HCT116 (cell line): Measurements from ENCODE around the gene EML1. TPM values are rescaled to one million over a fixed set of nuclear protein-coding genes. Genes with fewer than 3 reads are reported as not detected.

Source experiments
- ATAC-seq: fragments of 200-7000 bp; cut with Tn5 transposase; 2 replicates; pipeline ENCODE4 v1.9.1; 2020; ENCODE audit warnings: mild to moderate bottlenecking, moderate library complexity
- BruUV-seq: library from RNA; stranded (reverse); fragments of 400-500 nt; replicated peaks from 2 replicates; lab custom pipeline; 2021; lab: Mats Ljungman, UMichigan
- CTCF ChIA-PET: fragments of 300-600 bp; sonication (Branson Sonifier 250); formaldehyde crosslinking; loops from one replicate; lab custom pipeline; 2021; ENCODE audit warnings: antibody characterized with exemption; lab: Charles Lee
- POLR2A ChIA-PET: fragments of 300-600, 350-600 bp; sonication (Branson Sonifier 250); formaldehyde crosslinking; loops from one replicate; lab custom pipeline; 2021; ENCODE audit warnings: antibody characterized with exemption; lab: Charles Lee
- RAD21 ChIA-PET, 2 experiments: fragments of 300-600 bp; sonication (Branson Sonifier 250); formaldehyde crosslinking; loops; one replicate each; lab custom pipeline; 2023; ENCODE audit warnings: low total read pairs in 2 of 2; ENCODE audit not compliant: uncharacterized antibody in 2 of 2, unreplicated experiment in 2 of 2, low non-redundant PET in 1 of 2; lab: Charles Lee
- DNase-seq: peaks from one replicate; pipeline ENCODE4 v3.0.0-alpha.2; 2010; ENCODE audit warnings: low read depth, low spot score
- H2AFZ ChIP-seq: fragments of 200-600 bp; shearing (Covaris generic), sonication (generic); 2 replicates; pipeline ENCODE4 v1.6.1; 2017; ENCODE audit warnings: low read depth, mixed run types, mixed read lengths, antibody characterized with exemption, low read length; ENCODE audit not compliant: poor library complexity, severe bottlenecking
- H3K27ac ChIP-seq: 2 replicates; pipeline ENCODE4 v1.5.1; 2012; ENCODE audit warnings: low read depth, low read length
- H3K27me3 ChIP-seq: fragments of 200-600 bp; sonication (generic); 2 replicates; pipeline ENCODE4 v1.6.1; 2016; ENCODE audit warnings: mixed run types, low read length, mixed read lengths; ENCODE audit not compliant: insufficient read depth
- H3K36me3 ChIP-seq, 2 experiments: fragments of 200-500 bp in 1 of 2; fragments of 200-600 bp in 1 of 2; sonication (Bioruptor generic) in 1 of 2; sonication (generic) in 1 of 2; 2 replicates each; pipeline versions ENCODE4 v1.5.1 to v1.6.1; 2014 to 2016; ENCODE audit warnings: low read length in 2 of 2, inconsistent platforms in 1 of 2, mixed read lengths in 1 of 2, mixed run types in 1 of 2; ENCODE audit not compliant: insufficient read depth in 2 of 2, control insufficient read depth in 1 of 2
- H3K4me1 ChIP-seq, 2 experiments: fragments of 200-600 bp in 1 of 2; sonication (generic) in 1 of 2; 2 replicates each; pipeline versions ENCODE4 v1.5.1 to v1.6.1; 2012 to 2017; ENCODE audit warnings: low read length in 2 of 2, inconsistent platforms in 1 of 2, mild to moderate bottlenecking in 1 of 2, mixed read lengths in 1 of 2, mixed run types in 1 of 2, moderate library complexity in 1 of 2; ENCODE audit not compliant: insufficient read depth in 2 of 2, control insufficient read depth in 1 of 2
- H3K4me2 ChIP-seq: fragments of 200-600 bp; sonication (generic); 2 replicates; pipeline ENCODE4 v1.6.1; 2017; ENCODE audit warnings: mixed run types, low read length, mixed read lengths
- H3K4me3 ChIP-seq, 2 experiments: fragments of 200-600 bp in 1 of 2; sonication (generic) in 1 of 2; replicated peaks in 1 of 2; 2 replicates each; pipeline ENCODE4 v1.5.1; 2011 to 2016; ENCODE audit warnings: low read length in 2 of 2, control low read depth in 1 of 2, low read depth in 1 of 2, mild to moderate bottlenecking in 1 of 2, mixed read lengths in 1 of 2, mixed run types in 1 of 2
- H3K79me2 ChIP-seq: fragments of 200-600 bp; sonication (generic); 2 replicates; pipeline ENCODE4 v1.6.1; 2017; ENCODE audit warnings: mild to moderate bottlenecking, mixed run types, low read length, moderate library complexity, mixed read lengths; ENCODE audit not compliant: insufficient read depth
- H3K9ac ChIP-seq: fragments of 200-600 bp; sonication (generic); 2 replicates; pipeline ENCODE4 v1.6.1; 2016; ENCODE audit warnings: low read length, mixed read lengths
- H3K9me2 ChIP-seq: fragments of 200-600 bp; sonication (generic), shearing (Covaris generic); 2 replicates; pipeline ENCODE4 v1.6.1; 2017; ENCODE audit warnings: mixed run types, mild to moderate bottlenecking, moderate library complexity; ENCODE audit not compliant: insufficient read depth
- H3K9me3 ChIP-seq, 2 experiments: fragments of 200-500 bp in 1 of 2; fragments of 200-600 bp in 1 of 2; sonication (Bioruptor generic) in 1 of 2; sonication (generic) in 1 of 2; 2 replicates each; pipeline ENCODE4 v1.6.1; 2014 to 2017; ENCODE audit warnings: low read length in 2 of 2, mixed read lengths in 2 of 2, inconsistent platforms in 1 of 2, low read depth in 1 of 2, mild to moderate bottlenecking in 1 of 2, mixed run types in 1 of 2, moderate library complexity in 1 of 2; ENCODE audit not compliant: control insufficient read depth in 1 of 2, insufficient read depth in 1 of 2
- H4K20me1 ChIP-seq: fragments of 200-600 bp; sonication (generic), shearing (Covaris generic); 2 replicates; pipeline ENCODE4 v1.6.1; 2017; ENCODE audit warnings: mixed run types, mild to moderate bottlenecking, moderate library complexity; ENCODE audit not compliant: insufficient read depth
- CEBPB ChIP-seq: IDR thresholded peaks from 2 replicates; pipeline ENCODE4 v1.6.1; 2012; ENCODE audit warnings: low read depth
- EGR1 ChIP-seq: IDR thresholded peaks from 2 replicates; pipeline ENCODE4 v1.6.1; 2012; ENCODE audit warnings: low read depth
- ELF1 ChIP-seq: IDR thresholded peaks from 2 replicates; pipeline ENCODE4 v1.6.1; 2012; ENCODE audit warnings: low read depth, borderline replicate concordance
- EZH2 ChIP-seq: fragments of 200-600 bp; sonication (generic); IDR thresholded peaks from 2 replicates; pipeline ENCODE4 v1.6.1; 2017; ENCODE audit warnings: antibody characterized with exemption, mixed run types
- EZH2phosphoT487 ChIP-seq: fragments of 200-600 bp; IDR thresholded peaks from 2 replicates; pipeline ENCODE4 v1.6.1; 2018; ENCODE audit warnings: antibody characterized with exemption, borderline replicate concordance
- FOSL1 ChIP-seq: IDR thresholded peaks from 2 replicates; pipeline ENCODE4 v1.6.1; 2012; ENCODE audit warnings: low read depth
- JUND ChIP-seq: IDR thresholded peaks from 2 replicates; pipeline ENCODE4 v1.6.1; 2012
- POLR2A ChIP-seq: IDR thresholded peaks from 2 replicates; pipeline ENCODE4 v1.7.0; 2011; ENCODE audit warnings: borderline replicate concordance; ENCODE audit not compliant: insufficient read depth, insufficient read length; ENCODE audit errors: extremely low read depth
- POLR2AphosphoS5 ChIP-seq: IDR thresholded peaks from 2 replicates; pipeline ENCODE4 v1.6.1; 2011; ENCODE audit warnings: mild to moderate bottlenecking, low read depth, low read length, moderate library complexity
- SP1 ChIP-seq: IDR thresholded peaks from 2 replicates; pipeline ENCODE4 v1.6.1; 2012; ENCODE audit warnings: low read depth
- SRF ChIP-seq: IDR thresholded peaks from 2 replicates; pipeline ENCODE4 v1.6.1; 2012; ENCODE audit warnings: low read depth
- YY1 ChIP-seq: IDR thresholded peaks from 2 replicates; pipeline ENCODE4 v1.6.1; 2011; ENCODE audit warnings: low read length, low read depth, moderate library complexity, mild to moderate bottlenecking; ENCODE audit not compliant: insufficient replicate concordance; ENCODE audit errors: extremely low read depth
- ZFX ChIP-seq: fragments of 450-650 bp; IDR thresholded peaks from 2 replicates; pipeline ENCODE4 v1.6.1; 2017
- ZNF274 ChIP-seq: fragments of 200-500 bp; sonication (Bioruptor generic); IDR thresholded peaks from 2 replicates; pipeline ENCODE4 v1.6.1; 2014; ENCODE audit warnings: mild to moderate bottlenecking, low read depth, low read length, inconsistent platforms
- intact Hi-C: fragments of 100-400 bp; cut with micrococcal nuclease; formaldehyde crosslinking; loops from 2 replicates; pipeline ENCODE4 v1.10.0; 2022
- total RNA-seq: library from RNA; stranded (reverse); gene quantifications from one replicate; pipeline ENCODE4 v1.2.1, GENCODE V29; 2021; ENCODE audit not compliant: unreplicated experiment
- TF ChIP-seq, protein P1 (sequence below): IDR thresholded peaks from 2 replicates; pipeline ENCODE4 v1.6.1; 2011; ENCODE audit warnings: mild to moderate bottlenecking, low read length, moderate library complexity; ENCODE audit not compliant: insufficient replicate concordance; ENCODE audit errors: extremely low read depth
- TF ChIP-seq, protein P2 (sequence below): IDR thresholded peaks from 2 replicates; pipeline ENCODE4 v1.6.1; 2012; ENCODE audit warnings: low read depth
- TF ChIP-seq, protein P3 (sequence below): IDR thresholded peaks from 2 replicates; pipeline ENCODE4 v1.6.1; 2012
- TF ChIP-seq, protein P4 (sequence below): IDR thresholded peaks from 2 replicates; pipeline ENCODE4 v1.6.1; 2012

EML1 gene
- total RNA-seq, 1 experiment from 2014 or later = 7.4 TPM

DNA sequence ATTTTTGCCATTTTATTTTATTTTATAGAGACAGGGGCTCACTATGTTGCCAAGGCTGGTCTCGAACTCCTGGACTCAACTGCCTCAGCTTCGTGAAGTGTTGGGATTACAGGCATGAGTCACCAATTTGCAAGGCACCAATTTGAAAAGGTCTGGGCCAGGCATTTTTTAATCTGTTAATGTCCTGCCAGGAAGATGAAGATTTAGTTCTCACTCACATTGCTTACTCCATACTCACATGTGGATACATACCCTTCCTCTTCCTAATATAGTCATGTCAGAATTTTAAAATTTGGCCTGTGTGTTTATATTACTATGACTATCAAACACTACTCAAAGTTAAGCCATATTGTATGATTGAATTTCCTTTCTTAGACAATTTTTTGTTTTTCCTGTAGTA, 15.3 kb upstream of the EML1 start:
- no TSS peak for BruUV-seq
- Histone ChIP-seq H3K9me2 (no peaks in the 10 kb centered on the region), H3K36me3 (no peaks in the 10 kb centered on the region), H3K9me3 (no peaks in the 10 kb centered on the region; a peak in 1 of 4 replicates), H3K4me2 (no peak overlapping the region), H3K27me3 (no peaks in the 10 kb centered on the region), H3K4me3 (no peak overlapping the region), H3K4me1 (peaks cover under 1 to 10% of the 10 kb centered on the region in 2 experiments; a peak in 2 of 4 replicates), H3K9ac (no peak overlapping the region), H2AFZ (no peak overlapping the region), H4K20me1 (no peaks in the 10 kb centered on the region), H3K27ac (no peak overlapping the region), H3K79me2 (no peaks in the 10 kb centered on the region)
- ATAC-seq (no peak), DNase-seq (no peak)
- POLR2A ChIA-PET = no interaction called here
- RAD21 ChIA-PET = no interaction called here
- intact Hi-C loops = no loop called here
- no peak for TF ChIP-seq SP1
- no peak for TF ChIP-seq SRF
- TF ChIP-seq YY1 = no peak
- TF ChIP-seq, protein P1, sequence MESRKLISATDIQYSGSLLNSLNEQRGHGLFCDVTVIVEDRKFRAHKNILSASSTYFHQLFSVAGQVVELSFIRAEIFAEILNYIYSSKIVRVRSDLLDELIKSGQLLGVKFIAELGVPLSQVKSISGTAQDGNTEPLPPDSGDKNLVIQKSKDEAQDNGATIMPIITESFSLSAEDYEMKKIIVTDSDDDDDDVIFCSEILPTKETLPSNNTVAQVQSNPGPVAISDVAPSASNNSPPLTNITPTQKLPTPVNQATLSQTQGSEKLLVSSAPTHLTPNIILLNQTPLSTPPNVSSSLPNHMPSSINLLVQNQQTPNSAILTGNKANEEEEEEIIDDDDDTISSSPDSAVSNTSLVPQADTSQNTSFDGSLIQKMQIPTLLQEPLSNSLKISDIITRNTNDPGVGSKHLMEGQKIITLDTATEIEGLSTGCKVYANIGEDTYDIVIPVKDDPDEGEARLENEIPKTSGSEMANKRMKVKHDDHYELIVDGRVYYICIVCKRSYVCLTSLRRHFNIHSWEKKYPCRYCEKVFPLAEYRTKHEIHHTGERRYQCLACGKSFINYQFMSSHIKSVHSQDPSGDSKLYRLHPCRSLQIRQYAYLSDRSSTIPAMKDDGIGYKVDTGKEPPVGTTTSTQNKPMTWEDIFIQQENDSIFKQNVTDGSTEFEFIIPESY = no peak
- no peak for TF ChIP-seq ELF1
- TF ChIP-seq CEBPB = no peak
- no peak for TF ChIP-seq EZH2
- no peak for TF ChIP-seq ZFX
- TF ChIP-seq, protein P2, sequence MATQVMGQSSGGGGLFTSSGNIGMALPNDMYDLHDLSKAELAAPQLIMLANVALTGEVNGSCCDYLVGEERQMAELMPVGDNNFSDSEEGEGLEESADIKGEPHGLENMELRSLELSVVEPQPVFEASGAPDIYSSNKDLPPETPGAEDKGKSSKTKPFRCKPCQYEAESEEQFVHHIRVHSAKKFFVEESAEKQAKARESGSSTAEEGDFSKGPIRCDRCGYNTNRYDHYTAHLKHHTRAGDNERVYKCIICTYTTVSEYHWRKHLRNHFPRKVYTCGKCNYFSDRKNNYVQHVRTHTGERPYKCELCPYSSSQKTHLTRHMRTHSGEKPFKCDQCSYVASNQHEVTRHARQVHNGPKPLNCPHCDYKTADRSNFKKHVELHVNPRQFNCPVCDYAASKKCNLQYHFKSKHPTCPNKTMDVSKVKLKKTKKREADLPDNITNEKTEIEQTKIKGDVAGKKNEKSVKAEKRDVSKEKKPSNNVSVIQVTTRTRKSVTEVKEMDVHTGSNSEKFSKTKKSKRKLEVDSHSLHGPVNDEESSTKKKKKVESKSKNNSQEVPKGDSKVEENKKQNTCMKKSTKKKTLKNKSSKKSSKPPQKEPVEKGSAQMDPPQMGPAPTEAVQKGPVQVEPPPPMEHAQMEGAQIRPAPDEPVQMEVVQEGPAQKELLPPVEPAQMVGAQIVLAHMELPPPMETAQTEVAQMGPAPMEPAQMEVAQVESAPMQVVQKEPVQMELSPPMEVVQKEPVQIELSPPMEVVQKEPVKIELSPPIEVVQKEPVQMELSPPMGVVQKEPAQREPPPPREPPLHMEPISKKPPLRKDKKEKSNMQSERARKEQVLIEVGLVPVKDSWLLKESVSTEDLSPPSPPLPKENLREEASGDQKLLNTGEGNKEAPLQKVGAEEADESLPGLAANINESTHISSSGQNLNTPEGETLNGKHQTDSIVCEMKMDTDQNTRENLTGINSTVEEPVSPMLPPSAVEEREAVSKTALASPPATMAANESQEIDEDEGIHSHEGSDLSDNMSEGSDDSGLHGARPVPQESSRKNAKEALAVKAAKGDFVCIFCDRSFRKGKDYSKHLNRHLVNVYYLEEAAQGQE = no peak
- no peak for TF ChIP-seq POLR2A
- TF ChIP-seq JUND = no peak
- TF ChIP-seq, protein P3, sequence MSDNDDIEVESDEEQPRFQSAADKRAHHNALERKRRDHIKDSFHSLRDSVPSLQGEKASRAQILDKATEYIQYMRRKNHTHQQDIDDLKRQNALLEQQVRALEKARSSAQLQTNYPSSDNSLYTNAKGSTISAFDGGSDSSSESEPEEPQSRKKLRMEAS = no peak
- TF ChIP-seq EGR1 = no peak
- TF ChIP-seq POLR2AphosphoS5 = no peak
- TF ChIP-seq, protein P4, sequence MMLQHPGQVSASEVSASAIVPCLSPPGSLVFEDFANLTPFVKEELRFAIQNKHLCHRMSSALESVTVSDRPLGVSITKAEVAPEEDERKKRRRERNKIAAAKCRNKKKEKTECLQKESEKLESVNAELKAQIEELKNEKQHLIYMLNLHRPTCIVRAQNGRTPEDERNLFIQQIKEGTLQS = no peak
- TF ChIP-seq FOSL1 = no peak
- no peak for TF ChIP-seq EZH2phosphoT487
- no peak for TF ChIP-seq ZNF274
- CTCF ChIA-PET = no interaction called here
